Neutrophil (primary cell): ENCODE data around the gene LRRTM2.

Experiments used
- H3K27ac ChIP-seq: fragments of 200-600 bp; sonication (generic); 2 replicates; pipeline ENCODE4 v1.5.1; 2016; ENCODE audit warnings: mild to moderate bottlenecking, moderate library complexity
- H3K27me3 ChIP-seq: fragments of 200-600 bp; sonication (generic); 2 replicates; pipeline ENCODE4 v1.6.0; 2016; ENCODE audit warnings: mild to moderate bottlenecking
- H3K36me3 ChIP-seq: fragments of 200-600 bp; sonication (generic); 2 replicates; pipeline ENCODE4 v1.5.1; 2017
- H3K4me1 ChIP-seq, 2 experiments: fragments of 200-600 bp in 1 of 2; sonication (generic) in 1 of 2; 1 replicate in 1 of 2; 2 replicates in 1 of 2; pipeline versions ENCODE4 v1.5.1 to v1.6.1; 2013 to 2016; ENCODE audit warnings: low read depth in 1 of 2, low read length in 1 of 2, mild to moderate bottlenecking in 1 of 2, moderate library complexity in 1 of 2; ENCODE audit not compliant: control insufficient read depth in 1 of 2, insufficient read depth in 1 of 2
- H3K4me3 ChIP-seq, 2 experiments: fragments of 200-600 bp in 1 of 2; sonication (generic) in 1 of 2; 1 replicate in 1 of 2; 2 replicates in 1 of 2; pipeline ENCODE4 v1.5.1; 2013 to 2016; ENCODE audit warnings: low read depth in 1 of 2, low read length in 1 of 2, mild to moderate bottlenecking in 1 of 2, moderate library complexity in 1 of 2
- H3K9me3 ChIP-seq: fragments of 200-600 bp; sonication (generic); 2 replicates; pipeline ENCODE4 v1.5.1; 2016
- TF ChIP-seq, protein P1 (sequence below): fragments of 200-600 bp; sonication (generic); IDR thresholded peaks from 2 replicates; pipeline ENCODE4 v1.5.1; 2016; ENCODE audit warnings: antibody characterized with exemption

LRRTM2 gene

DNA sequence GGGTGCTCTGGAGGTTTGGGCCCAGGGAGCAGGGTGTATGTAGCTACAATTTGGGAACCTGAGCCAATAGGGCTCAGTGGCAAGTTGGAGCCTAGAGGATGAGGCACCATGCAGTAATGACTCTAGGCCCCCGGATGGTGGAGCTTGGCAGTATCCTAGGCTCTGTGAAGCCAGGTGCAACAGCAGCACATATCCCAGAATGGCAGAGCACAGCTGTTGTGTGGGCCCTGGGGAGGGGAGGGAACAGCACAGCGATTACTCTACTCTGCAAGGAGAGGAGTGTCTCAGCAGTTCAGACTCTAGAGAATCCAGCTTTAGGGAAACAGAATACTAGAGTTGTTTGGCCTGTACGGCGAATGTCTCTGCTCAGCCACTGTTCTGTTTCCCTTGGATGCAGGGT is 56.1 kb downstream of the LRRTM2 start:
- Histone ChIP-seq H3K4me3 (no peak overlapping the region), H3K27ac (no peak overlapping the region), H3K27me3 (no peaks in the 10 kb centered on the region), H3K4me1 (peaks cover 0 to 3% of the 10 kb centered on the region in 2 experiments), H3K9me3 (no peaks in the 10 kb centered on the region), H3K36me3 (no peaks in the 10 kb centered on the region)
- TF ChIP-seq, protein P1, sequence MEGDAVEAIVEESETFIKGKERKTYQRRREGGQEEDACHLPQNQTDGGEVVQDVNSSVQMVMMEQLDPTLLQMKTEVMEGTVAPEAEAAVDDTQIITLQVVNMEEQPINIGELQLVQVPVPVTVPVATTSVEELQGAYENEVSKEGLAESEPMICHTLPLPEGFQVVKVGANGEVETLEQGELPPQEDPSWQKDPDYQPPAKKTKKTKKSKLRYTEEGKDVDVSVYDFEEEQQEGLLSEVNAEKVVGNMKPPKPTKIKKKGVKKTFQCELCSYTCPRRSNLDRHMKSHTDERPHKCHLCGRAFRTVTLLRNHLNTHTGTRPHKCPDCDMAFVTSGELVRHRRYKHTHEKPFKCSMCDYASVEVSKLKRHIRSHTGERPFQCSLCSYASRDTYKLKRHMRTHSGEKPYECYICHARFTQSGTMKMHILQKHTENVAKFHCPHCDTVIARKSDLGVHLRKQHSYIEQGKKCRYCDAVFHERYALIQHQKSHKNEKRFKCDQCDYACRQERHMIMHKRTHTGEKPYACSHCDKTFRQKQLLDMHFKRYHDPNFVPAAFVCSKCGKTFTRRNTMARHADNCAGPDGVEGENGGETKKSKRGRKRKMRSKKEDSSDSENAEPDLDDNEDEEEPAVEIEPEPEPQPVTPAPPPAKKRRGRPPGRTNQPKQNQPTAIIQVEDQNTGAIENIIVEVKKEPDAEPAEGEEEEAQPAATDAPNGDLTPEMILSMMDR: no peak
